T-helper 2 cell treated with Interferon-gamma antibody and Interleukin-4, amounts not matched to agents 100 ng/mL and 5 ng/mL, for 36 hours (primary cell): ENCODE data around the gene WDR41. TPM values are rescaled to one million over a fixed set of nuclear protein-coding genes. Genes with fewer than 3 reads are reported as not detected.
"Not testable (repeated sequence)": the region's sequence is repeated elsewhere in the genome, so short reads cannot be mapped to it uniquely, and the experiment has no call there.

Experiments used
- intact Hi-C: fragments of 100-400 bp; cut with micrococcal nuclease; formaldehyde crosslinking; loops from one replicate; pipeline ENCODE4 v1.15.1; 2023
- total RNA-seq: library from RNA; stranded (reverse); gene quantifications from 2 replicates; pipeline ENCODE4 v1.2.3, GENCODE V29; 2022

WDR41 gene
- total RNA-seq, 1 donor from 2014 or later: 45.4 TPM

DNA sequence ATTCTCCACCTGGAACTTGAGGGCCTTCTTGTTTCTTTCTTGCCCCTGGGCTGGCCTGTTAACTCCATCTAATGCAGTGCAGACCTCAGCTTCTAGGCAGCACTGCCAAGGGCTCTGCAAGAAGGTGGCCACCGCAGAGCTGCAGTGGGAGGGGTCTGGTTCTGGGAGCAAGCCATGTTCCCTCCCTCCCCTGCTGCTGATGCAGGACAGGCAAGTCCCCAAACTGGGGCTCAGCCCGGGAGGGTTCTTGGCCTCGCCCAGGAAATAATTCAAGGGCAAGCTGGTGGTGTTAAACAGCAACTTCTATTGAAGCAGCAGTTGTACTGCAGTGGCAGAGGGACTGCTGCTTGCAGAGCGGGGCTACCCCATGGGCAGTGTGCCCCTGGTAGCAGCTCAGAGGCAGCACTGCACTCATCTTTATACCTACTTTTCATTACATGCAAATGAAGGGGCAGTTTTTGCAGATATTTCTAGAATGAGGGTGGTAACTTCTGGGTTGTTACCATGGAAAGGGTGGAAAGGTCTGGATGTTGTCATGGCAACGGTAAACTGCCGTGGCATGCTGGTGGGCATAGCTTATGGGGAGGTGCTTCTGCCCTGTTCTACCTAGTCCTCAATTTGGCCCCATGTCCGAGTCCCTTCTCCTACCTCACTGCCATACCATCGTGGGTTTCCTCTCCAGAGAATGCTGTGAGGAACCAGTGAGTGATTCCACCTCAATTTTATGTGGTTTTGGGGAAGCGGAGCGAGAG lies 82.1 kb downstream of the WDR41 start:
- intact Hi-C loops: no loop called here

DNA sequence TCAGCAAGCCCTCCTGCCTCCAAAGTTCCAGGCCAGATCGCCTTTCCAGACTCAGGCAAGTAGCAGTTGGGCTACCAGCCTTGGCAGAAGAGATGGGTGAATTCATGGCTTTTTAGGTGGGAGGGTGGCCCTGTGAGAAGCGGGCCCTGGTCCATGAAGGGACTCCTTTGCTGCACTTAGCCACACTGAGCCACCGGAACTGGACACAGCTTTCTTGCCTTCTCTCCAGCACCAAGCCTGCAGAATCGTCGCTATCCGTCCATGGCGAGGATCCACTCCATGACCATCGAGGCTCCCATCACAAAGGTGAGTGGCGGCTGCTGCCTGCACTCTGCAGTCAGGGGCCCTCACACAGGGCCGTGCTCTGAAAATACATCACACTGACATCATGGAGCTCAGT lies 85.0 kb downstream of the WDR41 start:
- intact Hi-C loops: no loop called here

DNA sequence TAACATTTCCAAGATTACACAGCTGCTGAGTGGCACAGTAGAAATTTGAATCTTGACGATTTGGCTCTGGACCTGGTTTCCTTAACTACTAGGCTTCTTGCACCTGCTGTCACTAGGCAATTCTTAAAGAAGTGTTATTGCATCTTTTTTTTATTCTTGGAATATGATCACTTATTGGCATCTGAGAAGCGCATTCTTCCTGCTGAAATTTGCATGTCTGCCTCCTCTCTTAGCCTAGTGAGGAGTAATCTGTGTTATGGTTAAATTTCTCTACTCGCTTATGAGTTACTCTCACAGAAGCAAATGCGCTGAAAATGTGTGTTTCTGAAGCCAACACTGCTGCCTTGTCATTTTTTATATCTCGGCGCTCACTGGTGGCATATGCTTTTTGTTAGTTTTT lies 89.3 kb downstream of the WDR41 start:
- intact Hi-C loops: no loop called here

DNA sequence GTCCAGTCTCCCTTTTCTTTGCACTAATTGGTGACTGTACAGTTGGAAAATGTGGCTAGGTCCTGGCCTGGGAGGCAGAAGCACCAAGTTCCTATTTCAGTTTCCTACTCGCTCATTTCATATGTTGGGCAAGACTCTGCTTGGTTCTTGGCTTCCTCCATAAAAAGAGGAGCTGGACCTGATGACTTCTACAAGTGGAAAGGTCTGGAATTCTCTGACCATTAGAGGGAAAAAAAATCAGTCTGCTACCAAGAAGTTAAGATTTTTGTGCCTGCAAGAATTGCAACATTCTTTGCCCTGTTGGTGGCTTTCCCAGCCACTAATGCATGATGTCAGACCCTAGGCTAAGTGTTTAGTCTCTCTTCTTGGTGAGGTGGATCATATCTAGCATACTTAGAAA lies 91.5 kb downstream of the WDR41 start:
- intact Hi-C loops: no loop called here

DNA sequence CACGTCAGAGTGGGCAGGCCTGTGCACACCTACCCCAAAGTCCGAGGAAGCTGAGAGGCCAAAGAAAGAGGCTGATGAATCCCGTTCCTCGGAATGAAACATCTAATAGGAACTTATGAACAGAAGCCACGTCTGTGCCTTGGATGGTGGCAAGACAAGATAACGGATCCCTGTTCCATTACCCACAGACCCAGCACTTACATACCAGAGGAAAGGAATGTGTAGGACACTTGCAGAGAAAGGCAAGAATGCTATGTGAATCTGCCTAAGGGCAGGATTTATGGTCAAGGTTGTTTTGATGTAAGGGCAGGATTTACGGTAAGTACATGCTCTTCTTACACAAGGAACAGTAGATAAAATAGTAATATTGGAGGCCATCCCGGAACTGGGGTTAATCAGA lies 93.2 kb downstream of the WDR41 start:
- intact Hi-C loops: no loop called here

DNA sequence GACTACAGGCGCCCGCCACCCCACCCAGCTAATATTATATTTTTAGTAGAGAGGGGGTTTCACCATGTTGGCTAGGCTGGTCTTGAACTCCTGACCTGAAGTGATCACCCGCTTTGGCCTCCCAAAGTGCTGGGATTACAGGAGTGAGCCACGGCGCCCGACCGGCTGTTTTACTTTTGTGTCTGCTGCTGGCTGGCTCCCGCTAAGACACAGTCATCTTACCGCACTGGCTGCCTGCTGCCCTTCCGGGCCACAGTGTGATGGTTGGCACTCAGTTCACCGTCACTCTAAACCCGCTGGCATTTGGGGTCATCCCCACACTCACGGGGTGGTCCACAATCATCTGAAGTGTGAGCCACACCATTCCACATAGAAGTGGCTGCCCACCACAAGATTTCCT lies 93.7 kb downstream of the WDR41 start:
- intact Hi-C loops: no loop called here

DNA sequence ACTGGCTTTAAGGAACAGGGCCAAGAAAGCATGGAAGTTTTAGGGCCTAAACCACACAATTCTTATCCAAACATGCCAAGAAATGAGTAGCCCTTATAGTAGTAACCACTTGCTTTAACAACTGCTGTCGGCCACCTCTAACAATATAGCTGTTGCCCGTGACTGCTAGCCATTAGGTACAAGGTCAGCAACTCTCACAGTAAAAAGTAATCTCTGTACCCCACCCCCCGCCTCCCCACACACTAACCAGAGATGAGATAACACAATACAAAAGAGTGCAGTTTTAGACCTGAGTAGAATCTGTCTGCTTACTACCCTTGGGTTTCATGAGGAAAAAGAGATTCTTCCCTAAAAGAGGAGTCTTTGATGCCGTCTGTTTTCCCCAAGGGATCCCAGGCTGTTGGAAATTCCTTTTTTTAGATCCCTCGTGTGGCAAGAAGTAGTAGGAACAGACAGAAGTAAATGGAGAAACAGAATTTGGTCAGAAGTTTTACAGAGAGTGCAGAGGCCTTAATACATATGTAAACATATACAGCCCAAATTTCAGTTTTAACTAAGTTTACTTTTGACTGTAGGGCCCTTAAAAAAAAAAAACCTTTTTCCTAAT lies 94.3 kb downstream of the WDR41 start:
- intact Hi-C loops: no loop called here

DNA sequence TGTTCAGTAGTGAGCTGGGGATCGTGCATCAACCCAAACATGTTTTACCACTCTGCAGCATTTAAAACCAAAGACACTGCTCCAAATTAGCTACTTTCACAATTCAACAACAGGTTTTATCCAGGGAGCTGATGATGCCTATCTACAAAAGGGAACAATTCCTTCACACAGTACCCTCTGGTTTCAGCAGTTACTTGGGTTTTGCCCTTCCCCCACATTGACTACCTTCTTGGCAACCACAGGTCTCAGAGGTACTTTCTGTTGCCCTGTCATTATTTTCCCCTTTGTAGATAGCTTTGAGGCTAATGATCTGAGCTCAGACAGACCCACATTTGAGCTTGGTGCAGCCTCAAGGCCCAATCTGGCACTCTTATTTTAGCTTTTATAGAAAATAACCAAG lies 96.1 kb downstream of the WDR41 start:
- intact Hi-C loops: no loop called here

DNA sequence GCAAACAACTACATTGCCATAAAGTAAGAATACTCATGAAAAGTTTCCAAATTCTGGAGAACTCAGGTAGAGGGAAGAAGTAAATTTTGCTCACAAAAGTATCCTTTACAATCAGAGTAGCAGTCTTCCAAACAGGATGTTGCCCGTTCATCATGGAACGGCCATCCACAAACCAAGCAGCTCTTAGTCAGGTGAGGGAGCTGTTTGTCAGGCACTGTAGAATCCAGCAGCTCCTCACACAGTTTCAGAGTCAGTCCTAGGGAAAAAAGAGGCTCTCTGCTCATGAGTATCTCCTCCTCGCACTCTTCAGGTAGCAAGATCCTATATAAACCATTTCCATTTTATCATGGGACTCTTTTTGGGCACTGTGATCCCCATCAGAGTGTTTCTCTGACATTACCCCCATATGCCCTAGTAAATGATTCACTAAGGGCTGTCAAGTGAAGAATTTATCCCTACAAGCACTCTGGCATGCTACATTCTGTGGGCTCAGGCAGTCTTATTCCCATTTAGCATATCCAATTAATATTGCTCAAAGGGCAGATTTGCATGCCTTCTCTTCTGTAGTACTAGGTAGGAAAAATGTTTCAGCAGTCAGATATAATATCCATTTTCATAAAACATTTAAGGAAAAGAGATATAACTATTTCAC lies 97.9 kb downstream of the WDR41 start:
- intact Hi-C loops: no loop called here

DNA sequence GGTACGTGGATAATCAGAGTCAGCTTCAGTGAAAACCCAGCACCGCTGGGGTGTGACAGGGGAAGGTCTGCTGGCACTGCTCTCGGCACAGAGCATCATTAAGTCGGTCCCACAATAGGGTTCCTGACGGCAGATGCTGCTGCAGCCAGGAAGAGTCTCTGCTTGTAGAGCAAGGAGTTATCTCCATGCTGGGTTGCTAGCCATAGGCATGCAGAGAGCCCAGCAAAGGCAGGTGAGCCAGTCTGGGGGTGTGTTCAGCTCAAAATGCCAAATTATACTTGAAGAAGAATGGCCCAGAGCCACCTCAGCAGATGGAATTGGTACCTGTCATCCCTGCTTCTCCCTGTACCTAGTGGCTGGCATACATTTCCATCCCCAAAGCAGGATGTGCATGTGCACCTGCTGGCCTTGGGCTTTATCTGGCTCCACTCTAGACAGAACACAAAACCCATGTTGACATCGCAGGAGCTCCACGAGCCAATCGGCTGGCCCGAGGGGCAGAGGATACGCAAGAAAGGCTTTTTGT lies 100.8 kb downstream of the WDR41 start:
- intact Hi-C loops: no loop called here

DNA sequence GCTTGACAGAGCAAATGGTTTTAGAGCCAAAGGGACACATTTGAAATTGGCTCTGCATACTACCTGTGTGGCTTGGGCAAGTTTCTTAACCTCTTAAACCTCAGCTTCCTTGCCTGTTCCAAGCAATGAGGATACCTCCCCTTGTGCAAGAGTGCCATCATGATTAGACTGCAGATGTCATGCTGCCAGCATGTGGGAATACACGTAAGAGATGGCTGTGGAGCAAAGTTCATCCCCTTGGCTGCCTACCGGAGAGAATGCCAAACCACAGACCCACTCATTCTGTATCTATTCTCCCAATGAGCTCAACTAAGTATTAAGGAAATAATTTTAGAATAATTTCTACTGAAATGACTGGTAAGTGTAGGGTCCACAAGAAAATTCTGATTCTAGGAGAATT lies 101.3 kb downstream of the WDR41 start:
- intact Hi-C loops: no loop called here

DNA sequence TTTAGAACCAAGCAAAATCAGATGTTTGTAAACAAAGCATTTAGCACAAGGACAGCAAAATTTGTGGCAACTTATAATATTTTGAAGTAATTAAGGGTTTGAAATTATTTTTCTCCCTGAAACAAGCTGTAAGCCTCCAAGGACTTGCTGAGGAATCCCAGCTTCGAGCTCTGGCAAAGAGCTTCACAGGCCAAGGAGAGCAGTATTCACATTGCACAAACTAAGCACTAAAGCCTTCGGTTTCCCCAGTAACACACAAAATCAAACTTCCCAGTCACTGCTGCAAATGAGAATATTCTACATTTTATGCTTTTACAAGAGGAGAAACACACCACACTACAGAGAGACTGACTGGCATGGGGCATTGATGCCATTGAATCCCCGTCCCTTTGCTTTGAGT lies 101.9 kb downstream of the WDR41 start:
- intact Hi-C loops: no loop called here

DNA sequence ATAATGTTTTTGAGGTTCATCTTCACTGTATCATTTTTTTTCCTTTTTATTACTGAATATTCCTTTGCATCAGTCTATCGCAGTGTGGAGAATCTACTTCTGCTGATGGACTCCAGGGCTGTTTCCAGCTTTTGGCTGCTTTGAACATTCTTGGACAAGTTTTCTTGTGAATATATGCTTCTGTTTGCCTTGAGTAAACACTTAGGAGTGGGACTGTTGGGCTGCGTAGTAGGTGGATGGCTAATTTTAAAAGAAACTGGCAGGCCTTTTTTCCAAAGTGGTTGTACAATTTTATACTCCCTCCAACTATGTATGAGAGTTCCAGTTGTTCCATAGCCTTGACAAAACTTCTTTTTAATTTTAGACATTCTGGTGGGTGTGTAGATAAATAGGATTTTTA lies 102.4 kb downstream of the WDR41 start:
- intact Hi-C loops: no loop called here

DNA sequence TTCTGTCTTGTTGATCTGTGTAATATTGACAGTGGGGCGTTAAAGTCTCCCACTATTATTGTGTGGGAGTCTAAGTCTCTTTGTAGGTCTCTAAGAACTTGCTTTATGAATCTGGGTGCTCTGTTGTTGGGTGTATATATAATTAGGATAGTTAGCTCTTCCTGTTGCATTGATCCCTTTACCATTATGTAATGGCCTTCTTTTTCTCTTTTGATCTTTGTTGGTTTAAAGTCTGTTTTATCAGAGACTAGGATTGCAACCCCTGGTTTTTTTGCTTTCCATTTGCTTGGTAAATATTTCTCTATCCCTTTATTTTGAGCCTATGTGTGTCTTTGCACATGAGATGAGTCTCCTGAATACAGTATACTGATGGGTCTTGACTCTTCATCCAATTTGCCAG lies 105.8 kb downstream of the WDR41 start:
- intact Hi-C loops: not testable (repeated sequence)

DNA sequence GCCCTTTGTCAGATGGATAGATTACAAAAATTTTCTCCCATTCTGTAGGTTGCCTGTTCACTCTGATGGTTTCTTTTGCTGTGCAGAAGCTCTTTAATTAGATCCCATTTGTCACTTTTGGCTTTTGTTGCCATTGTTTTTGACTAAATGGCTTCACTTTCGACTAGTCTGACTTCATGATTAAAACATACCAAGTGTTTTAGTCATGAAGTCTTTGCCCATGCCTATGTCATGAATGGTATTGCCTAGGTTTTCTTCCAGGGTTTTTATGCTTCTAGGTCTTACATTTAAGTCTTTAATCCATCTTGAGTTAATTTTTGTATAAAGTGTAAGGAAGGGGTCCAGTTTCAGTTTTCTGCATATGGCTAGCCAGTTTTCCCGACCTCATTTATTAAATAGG lies 108.8 kb downstream of the WDR41 start:
- intact Hi-C loops: not testable (repeated sequence)

Other genes with a start within 250 kb of the WDR41 start
- not detected in 2 replicates for gene OTP, start 146.4 kb upstream of the WDR41 start, total RNA-seq